Breast epithelium (tissue), 4 donors: ENCODE measurements around the gene TPRN. TPM values are rescaled to one million over a fixed set of nuclear protein-coding genes. Genes with fewer than 3 reads are reported as not detected.

ENCODE experiments used
- DNase-seq, 2 donors: peaks; one replicate each; pipeline ENCODE4 v3.0.0-alpha.2; 2019; ENCODE audit warnings: low spot score in 2 of 2
- H3K27ac ChIP-seq, 2 donors: fragments of 200-600 bp; sonication (generic) in 1 of 2; one replicate each; pipeline ENCODE4 v1.5.1; 2016 to 2019; ENCODE audit warnings: mild to moderate bottlenecking in 1 of 2
- H3K27me3 ChIP-seq, 2 donors: fragments of 200-600 bp; sonication (generic) in 1 of 2; one replicate each; pipeline versions ENCODE4 v1.5.1 to v1.6.0; 2017 to 2019; ENCODE audit warnings: control low read depth in 1 of 2, mild to moderate bottlenecking in 1 of 2
- H3K36me3 ChIP-seq: fragments of 200-600 bp; one replicate; pipeline ENCODE4 v1.5.1; 2019
- H3K4me1 ChIP-seq, 2 donors: fragments of 200-600 bp; sonication (generic); one replicate each; pipeline ENCODE4 v1.5.1; 2016 to 2019; ENCODE audit warnings: control low read depth in 1 of 2
- H3K4me3 ChIP-seq, 3 donors: fragments of 200-600 bp; sonication (generic); 1 replicate in 2 of 3; 2 replicates in 1 of 3; pipeline ENCODE4 v1.5.1; 2016 to 2019; ENCODE audit warnings: mild to moderate bottlenecking in 3 of 3, moderate library complexity in 2 of 3
- H3K9me3 ChIP-seq, 2 donors: fragments of 200-600 bp; sonication (generic) in 1 of 2; one replicate each; pipeline ENCODE4 v1.5.1; 2016 to 2019; ENCODE audit warnings: control low read depth in 1 of 2
- POLR2A ChIP-seq: fragments of 450-650 bp; IDR thresholded peaks from one replicate; pipeline ENCODE4 v1.6.1; 2016; ENCODE audit warnings: antibody characterized with exemption, mild to moderate bottlenecking, moderate library complexity
- POLR2AphosphoS5 ChIP-seq, 3 donors: sonication (generic); formaldehyde crosslinking; IDR thresholded peaks; one replicate each; pipeline ENCODE4 v1.6.1; 2017; ENCODE audit warnings: antibody characterized with exemption in 3 of 3
- intact Hi-C: fragments of 100-400 bp; cut with DNase I; formaldehyde crosslinking; loops from one replicate; pipeline ENCODE4 v1.15.1; 2023; ENCODE audit warnings: low total_unique reads
- total RNA-seq, 3 donors: library from RNA; depleted of rRNA; stranded (reverse); fragments of >200 nt; gene quantifications; one replicate each; pipeline ENCODE4 v1.1.0, GENCODE V29; 2016
- TF ChIP-seq, protein P1 (sequence below), 3 donors: fragments of 450-650 bp; IDR thresholded peaks; one replicate each; pipeline ENCODE4 v1.5.1; 2016 to 2017; ENCODE audit warnings: antibody characterized with exemption in 3 of 3, mild to moderate bottlenecking in 3 of 3, moderate library complexity in 3 of 3

Gene TPRN
- total RNA-seq, 3 donors from 2014 or later: 4.0 to 9.2 (median 8.5) TPM

DNA sequence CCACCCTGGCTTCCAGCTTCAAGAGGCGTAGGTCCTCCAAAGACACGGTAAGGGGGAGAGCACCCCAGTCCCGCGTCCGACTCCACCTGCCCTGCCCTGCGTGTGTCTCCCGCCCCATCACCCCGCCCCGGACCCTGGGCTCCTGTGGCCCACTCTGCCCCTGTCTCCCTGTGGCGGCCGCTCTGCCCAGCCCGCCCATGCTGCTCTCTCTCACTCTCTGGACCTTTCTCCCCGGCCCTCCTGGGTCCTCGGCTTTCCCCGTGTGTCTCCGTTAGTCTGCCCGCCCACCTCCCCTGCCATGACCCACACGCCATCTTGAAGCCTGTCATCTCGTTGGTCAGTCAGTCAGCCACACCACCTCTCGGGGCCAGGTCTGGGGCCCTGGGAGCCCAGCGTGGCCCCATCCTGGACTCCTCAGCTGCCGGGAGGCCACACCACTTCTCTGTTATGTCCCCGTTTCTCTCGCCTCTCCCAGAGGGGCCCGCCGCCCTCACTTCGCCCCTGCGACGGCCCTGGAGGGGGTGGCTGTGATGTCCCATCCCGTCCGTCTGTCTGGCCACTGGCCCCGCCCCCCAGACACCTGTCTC, 35.2 kb downstream of the TPRN start:
- Histone ChIP-seq H3K27me3 (peaks cover 32 to 99% of the 10 kb centered on the region in 2 donors), H3K9me3 (no peaks in the 10 kb centered on the region), H3K4me1 (peaks cover 19 to 29% of the 10 kb centered on the region in 2 donors), H3K27ac (no peak overlapping the region), H3K4me3 (no peak overlapping the region), H3K36me3 (no peaks in the 10 kb centered on the region)
- no peak for DNase-seq
- intact Hi-C loops: no loop called here
- TF ChIP-seq POLR2AphosphoS5 (IDR thresholded peaks at IDR 0.05) (no peak), POLR2A (no peak)
- TF ChIP-seq, protein P1, sequence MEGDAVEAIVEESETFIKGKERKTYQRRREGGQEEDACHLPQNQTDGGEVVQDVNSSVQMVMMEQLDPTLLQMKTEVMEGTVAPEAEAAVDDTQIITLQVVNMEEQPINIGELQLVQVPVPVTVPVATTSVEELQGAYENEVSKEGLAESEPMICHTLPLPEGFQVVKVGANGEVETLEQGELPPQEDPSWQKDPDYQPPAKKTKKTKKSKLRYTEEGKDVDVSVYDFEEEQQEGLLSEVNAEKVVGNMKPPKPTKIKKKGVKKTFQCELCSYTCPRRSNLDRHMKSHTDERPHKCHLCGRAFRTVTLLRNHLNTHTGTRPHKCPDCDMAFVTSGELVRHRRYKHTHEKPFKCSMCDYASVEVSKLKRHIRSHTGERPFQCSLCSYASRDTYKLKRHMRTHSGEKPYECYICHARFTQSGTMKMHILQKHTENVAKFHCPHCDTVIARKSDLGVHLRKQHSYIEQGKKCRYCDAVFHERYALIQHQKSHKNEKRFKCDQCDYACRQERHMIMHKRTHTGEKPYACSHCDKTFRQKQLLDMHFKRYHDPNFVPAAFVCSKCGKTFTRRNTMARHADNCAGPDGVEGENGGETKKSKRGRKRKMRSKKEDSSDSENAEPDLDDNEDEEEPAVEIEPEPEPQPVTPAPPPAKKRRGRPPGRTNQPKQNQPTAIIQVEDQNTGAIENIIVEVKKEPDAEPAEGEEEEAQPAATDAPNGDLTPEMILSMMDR (IDR thresholded peaks at IDR 0.05): no peak

DNA sequence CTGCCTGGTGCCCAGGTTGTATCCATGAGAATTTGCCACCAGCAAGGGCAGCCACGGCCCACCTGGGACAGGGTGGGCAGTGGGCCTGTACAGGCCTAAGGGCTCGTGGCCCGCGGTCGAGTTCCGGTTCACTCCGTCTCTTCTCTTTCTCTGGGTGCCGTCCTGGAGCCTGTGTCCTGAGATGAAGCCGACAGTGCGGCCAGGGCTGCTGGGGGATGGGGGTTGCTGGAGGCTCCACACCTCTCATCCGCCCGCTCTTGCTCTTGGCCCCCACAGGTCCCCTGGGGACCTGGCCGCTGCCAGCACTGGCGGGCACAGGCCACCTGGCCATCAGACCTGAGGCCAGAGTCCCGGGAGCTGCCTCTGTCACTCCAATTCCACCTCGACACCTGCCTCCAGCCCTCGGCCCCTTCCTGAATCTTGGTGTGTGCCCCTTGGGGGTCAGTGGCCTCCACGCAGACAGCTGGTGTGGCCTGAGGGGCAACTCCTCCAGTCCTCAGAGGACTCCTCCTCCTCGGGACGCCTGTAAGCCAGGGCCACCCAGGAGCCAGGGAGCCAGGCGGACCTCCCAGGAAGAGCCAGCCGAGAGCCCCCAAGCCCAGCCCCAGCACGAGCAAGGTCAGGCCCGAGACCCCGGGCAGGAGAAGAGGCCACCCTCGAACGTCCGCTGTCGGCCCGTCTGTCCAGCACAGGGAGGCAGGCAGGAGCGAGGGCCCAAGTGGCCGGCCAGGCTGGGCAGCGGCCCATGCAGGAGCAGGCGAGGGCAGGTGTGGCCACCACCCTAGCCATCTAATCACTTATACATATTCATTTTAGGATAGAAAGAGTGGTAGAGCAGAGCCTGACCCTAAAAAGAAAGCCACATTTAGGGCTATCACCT, 35.9 kb downstream of the TPRN start:
- no peaks in the 10 kb centered on the region for H3K36me3 ChIP-seq
- no peak for DNase-seq
- no peak overlapping the region for H3K4me3 ChIP-seq
- H3K27me3 ChIP-seq: peaks cover 30 to 99% of the 10 kb centered on the region in 2 donors
- intact Hi-C loops: no loop called here
- H3K4me1 ChIP-seq: peaks cover 19 to 21% of the 10 kb centered on the region in 2 donors
- TF ChIP-seq POLR2AphosphoS5 (IDR thresholded peaks at IDR 0.05) (no peak), POLR2A (no peak)
- TF ChIP-seq, protein P1 (IDR thresholded peaks at IDR 0.05): no peak
- H3K27ac ChIP-seq: no peak overlapping the region
- H3K9me3 ChIP-seq: no peaks in the 10 kb centered on the region

DNA sequence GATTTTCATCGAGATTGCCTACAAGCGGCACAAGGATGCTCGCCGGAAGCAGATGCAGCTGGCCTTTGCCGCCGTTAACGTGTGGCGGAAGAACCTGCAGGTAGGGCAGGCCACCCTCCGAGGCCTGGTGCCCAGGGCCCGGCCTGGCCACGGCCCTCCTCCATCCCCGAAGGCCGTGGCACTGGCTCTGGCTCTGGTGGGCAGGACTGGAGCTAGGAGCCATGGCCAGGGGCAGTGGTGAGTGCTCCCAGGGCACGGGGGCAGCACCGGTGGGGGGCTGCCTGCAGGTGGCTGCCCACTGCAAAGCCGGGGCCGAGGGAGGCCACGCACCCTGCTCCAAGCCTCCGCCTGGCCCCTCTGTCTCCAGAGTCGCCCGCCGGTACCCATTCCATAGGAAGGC, 36.7 kb downstream of the TPRN start:
- TF ChIP-seq POLR2AphosphoS5 (IDR thresholded peaks at IDR 0.05) (no peak), POLR2A (no peak)
- TF ChIP-seq, protein P1 (IDR thresholded peaks at IDR 0.05): no peak
- DNase-seq: no peak
- H3K9me3 ChIP-seq: no peaks in the 10 kb centered on the region
- H3K36me3 ChIP-seq: no peaks in the 10 kb centered on the region
- H3K4me1 ChIP-seq: peaks cover 13 to 19% of the 10 kb centered on the region in 2 donors
- H3K27me3 ChIP-seq: peaks cover 27 to 99% of the 10 kb centered on the region in 2 donors
- H3K4me3 ChIP-seq: peak overlapping the region in 1 of 3 donors; percentile 66
- intact Hi-C loops: no loop called here
- H3K27ac ChIP-seq: no peak overlapping the region

DNA sequence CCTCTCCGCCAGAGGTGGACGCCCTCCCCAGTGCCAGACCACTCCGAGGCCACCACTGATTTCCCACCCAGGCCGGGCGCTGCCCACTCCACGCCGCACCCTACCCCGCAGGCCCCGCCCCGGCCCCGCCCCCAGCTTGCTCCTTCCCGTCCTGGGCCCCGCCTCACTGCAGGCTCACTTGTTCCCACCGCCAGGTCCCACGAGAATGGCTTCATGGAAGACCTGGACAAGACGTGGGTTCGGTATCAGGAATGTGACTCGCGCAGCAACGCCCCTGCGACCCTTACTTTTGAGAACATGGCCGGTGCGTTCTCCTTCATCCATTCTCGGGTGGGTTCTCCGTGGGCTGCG, 37.2 kb downstream of the TPRN start:
- H3K4me3 ChIP-seq: peak overlapping the region; percentile 4 to 66 (median 45)
- H3K9me3 ChIP-seq: no peaks in the 10 kb centered on the region
- intact Hi-C loops: no loop called here
- DNase-seq: no peak
- H3K27ac ChIP-seq: peak overlapping the region in 1 of 2 donors; percentile 39
- peaks cover 9 to 16% of the 10 kb centered on the region in 2 donors for H3K4me1 ChIP-seq
- H3K27me3 ChIP-seq: peaks cover 26 to 100% of the 10 kb centered on the region in 2 donors
- no peaks in the 10 kb centered on the region for H3K36me3 ChIP-seq
- TF ChIP-seq, protein P1 (IDR thresholded peaks at IDR 0.05): no peak
- no peak for TF ChIP-seq POLR2A
- no peak for TF ChIP-seq POLR2AphosphoS5 (IDR thresholded peaks at IDR 0.05)
